HFF-Myc (cell line): ENCODE measurements around the gene NPHP4.

Experiments
- DNase-seq: peaks from one replicate; pipeline ENCODE4 v3.0.0-alpha.2; 2011; ENCODE audit warnings: low read depth; ENCODE audit errors: extremely low read depth
- H3K4me3 ChIP-seq: replicated peaks from 2 replicates; pipeline ENCODE4 v1.5.1; 2011; ENCODE audit warnings: low read depth, mild to moderate bottlenecking, control low read depth, low read length
- CTCF ChIP-seq: IDR thresholded peaks from 2 replicates; pipeline ENCODE4 v1.5.1; 2012; ENCODE audit warnings: mild to moderate bottlenecking, low read depth, low read length, control low read depth; ENCODE audit errors: missing control alignments

Gene NPHP4

DNA sequence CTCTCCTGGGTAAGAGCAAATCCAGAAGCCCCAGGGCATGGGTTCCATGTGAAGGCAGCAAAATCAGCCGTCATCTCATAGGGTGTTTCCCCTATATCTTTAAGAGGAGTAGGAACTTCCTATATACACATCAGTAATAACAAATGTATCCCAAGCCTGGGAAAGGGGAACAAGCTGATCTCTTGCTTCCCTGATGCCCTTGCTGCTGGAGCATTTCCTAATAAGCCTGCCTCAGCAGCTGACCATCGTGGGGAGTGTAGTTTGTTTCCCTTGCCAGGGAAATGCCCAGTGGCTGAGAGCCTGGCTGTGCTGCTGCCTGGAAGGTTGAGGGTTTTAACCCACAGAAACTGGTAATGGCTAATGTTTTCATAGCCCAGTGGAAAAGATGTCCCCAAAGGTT lies 177.0 kb downstream of the NPHP4 start:
- DNase-seq = no peak
- no peak for TF ChIP-seq CTCF
- no peak overlapping the region for H3K4me3 ChIP-seq

- H3K4me3 ChIP-seq = no peak overlapping the region
- TF ChIP-seq CTCF = no peak
- no peak for DNase-seq
Measured at GRCh38 chr1:5814046-5814619, 178.1 kb downstream of the NPHP4 start.

- no peak for TF ChIP-seq CTCF
- no peak overlapping the region for H3K4me3 ChIP-seq
Measured at GRCh38 chr1:5813480-5813879, 178.7 kb downstream of the NPHP4 start.

More at GRCh38 chr1:5813480-5813879, 178.7 kb downstream of the NPHP4 start:
- DNase-seq = no peak
